ENCODE results near the gene RHBDD3. TPM values are rescaled to one million over a fixed set of nuclear protein-coding genes. Genes with fewer than 3 reads are reported as not detected.

RHBDD3 gene
- total and polyA plus RNA-seq, 2 of the 8 experiments (the other 6 are each of a cell fraction or from before 2014, with no cell fraction given) = 72.1 to 117 TPM

DNA sequence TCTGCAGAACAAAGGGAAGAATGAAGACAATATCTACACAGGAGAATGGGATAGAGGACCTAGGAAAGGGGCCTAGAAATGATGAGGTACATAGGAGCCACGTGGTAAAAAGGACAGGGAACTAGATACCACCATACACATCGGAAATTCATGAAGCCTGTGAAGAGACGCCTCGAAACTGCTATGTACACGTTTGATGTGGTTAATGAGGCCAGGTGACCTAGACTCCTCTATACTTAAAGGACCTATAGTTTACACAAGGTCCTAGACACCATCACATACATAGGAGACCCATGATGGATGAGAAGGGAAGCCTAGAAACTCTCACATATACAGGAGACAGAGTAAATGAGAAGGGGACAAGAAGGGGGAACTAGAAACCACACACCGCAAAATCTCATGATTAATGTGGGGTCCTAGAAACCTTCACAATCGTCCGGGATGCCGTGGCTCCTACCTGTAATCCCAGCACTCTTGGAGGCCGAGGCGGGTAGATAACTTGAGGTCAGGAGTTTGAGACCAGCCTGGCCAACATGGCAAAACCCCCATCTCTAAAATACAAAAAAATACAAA, 23.8 kb downstream of the RHBDD3 start (continued):
- TF ChIP-seq, protein P1, sequence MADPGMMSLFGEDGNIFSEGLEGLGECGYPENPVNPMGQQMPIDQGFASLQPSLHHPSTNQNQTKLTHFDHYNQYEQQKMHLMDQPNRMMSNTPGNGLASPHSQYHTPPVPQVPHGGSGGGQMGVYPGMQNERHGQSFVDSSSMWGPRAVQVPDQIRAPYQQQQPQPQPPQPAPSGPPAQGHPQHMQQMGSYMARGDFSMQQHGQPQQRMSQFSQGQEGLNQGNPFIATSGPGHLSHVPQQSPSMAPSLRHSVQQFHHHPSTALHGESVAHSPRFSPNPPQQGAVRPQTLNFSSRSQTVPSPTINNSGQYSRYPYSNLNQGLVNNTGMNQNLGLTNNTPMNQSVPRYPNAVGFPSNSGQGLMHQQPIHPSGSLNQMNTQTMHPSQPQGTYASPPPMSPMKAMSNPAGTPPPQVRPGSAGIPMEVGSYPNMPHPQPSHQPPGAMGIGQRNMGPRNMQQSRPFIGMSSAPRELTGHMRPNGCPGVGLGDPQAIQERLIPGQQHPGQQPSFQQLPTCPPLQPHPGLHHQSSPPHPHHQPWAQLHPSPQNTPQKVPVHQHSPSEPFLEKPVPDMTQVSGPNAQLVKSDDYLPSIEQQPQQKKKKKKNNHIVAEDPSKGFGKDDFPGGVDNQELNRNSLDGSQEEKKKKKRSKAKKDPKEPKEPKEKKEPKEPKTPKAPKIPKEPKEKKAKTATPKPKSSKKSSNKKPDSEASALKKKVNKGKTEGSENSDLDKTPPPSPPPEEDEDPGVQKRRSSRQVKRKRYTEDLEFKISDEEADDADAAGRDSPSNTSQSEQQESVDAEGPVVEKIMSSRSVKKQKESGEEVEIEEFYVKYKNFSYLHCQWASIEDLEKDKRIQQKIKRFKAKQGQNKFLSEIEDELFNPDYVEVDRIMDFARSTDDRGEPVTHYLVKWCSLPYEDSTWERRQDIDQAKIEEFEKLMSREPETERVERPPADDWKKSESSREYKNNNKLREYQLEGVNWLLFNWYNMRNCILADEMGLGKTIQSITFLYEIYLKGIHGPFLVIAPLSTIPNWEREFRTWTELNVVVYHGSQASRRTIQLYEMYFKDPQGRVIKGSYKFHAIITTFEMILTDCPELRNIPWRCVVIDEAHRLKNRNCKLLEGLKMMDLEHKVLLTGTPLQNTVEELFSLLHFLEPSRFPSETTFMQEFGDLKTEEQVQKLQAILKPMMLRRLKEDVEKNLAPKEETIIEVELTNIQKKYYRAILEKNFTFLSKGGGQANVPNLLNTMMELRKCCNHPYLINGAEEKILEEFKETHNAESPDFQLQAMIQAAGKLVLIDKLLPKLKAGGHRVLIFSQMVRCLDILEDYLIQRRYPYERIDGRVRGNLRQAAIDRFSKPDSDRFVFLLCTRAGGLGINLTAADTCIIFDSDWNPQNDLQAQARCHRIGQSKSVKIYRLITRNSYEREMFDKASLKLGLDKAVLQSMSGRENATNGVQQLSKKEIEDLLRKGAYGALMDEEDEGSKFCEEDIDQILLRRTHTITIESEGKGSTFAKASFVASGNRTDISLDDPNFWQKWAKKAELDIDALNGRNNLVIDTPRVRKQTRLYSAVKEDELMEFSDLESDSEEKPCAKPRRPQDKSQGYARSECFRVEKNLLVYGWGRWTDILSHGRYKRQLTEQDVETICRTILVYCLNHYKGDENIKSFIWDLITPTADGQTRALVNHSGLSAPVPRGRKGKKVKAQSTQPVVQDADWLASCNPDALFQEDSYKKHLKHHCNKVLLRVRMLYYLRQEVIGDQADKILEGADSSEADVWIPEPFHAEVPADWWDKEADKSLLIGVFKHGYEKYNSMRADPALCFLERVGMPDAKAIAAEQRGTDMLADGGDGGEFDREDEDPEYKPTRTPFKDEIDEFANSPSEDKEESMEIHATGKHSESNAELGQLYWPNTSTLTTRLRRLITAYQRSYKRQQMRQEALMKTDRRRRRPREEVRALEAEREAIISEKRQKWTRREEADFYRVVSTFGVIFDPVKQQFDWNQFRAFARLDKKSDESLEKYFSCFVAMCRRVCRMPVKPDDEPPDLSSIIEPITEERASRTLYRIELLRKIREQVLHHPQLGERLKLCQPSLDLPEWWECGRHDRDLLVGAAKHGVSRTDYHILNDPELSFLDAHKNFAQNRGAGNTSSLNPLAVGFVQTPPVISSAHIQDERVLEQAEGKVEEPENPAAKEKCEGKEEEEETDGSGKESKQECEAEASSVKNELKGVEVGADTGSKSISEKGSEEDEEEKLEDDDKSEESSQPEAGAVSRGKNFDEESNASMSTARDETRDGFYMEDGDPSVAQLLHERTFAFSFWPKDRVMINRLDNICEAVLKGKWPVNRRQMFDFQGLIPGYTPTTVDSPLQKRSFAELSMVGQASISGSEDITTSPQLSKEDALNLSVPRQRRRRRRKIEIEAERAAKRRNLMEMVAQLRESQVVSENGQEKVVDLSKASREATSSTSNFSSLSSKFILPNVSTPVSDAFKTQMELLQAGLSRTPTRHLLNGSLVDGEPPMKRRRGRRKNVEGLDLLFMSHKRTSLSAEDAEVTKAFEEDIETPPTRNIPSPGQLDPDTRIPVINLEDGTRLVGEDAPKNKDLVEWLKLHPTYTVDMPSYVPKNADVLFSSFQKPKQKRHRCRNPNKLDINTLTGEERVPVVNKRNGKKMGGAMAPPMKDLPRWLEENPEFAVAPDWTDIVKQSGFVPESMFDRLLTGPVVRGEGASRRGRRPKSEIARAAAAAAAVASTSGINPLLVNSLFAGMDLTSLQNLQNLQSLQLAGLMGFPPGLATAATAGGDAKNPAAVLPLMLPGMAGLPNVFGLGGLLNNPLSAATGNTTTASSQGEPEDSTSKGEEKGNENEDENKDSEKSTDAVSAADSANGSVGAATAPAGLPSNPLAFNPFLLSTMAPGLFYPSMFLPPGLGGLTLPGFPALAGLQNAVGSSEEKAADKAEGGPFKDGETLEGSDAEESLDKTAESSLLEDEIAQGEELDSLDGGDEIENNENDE (IDR thresholded peaks at IDR 0.05; ENCODE audit: insufficient replicate concordance, low read length) = no peak
